NCI-H146 treated with DMSO at 0.1 percent for 48 hours (cell line): ENCODE measurements around the gene SHOC1.
"Not testable (repeated sequence)": the region's sequence is repeated elsewhere in the genome, so short reads cannot be mapped to it uniquely, and the experiment has no call there.

Experiments
- DNase-seq: peaks from one replicate; lab custom pipeline; 2025; ENCODE audit not compliant: unreplicated experiment; lab: John Stamatoyannopoulos, UW

The SHOC1 gene

DNA sequence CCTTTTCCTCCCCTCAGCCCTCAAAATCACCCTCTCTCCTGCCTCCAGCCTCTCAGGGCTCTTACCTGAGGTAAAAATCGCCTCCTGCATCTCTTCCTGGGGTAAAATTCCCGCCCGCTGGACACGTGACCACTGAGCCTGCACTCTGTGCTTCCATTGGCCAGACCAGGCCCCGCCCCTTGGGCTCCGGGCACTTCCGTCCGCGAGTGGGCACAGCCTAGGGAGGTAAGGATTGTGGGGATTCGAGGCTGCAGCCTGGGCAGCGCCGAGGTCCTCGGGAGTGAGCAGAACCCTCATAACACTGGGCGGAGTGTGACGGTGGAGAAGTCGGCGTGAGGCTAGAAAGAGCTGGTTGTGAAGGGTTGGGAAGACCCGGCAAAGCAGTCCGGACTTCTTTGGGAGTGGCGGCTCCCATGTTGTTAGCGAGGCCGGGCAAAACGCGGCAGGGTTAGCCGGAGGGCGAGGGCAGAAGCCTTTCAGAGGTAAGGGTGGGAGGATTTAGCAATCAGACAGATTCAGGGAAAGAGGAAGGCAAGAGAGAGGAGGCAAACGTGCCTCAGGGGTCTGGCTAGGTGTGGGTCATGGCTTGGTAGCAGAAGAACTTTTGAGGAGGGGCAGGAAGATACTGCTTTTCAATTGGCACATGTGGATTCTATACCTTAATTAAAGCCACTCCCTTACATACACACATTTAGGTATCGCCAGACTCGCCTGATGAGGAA is at the start of gene SHOC1:
Gene SHOC1, minus strand, starts transcription at position 103 of the 722 bp plus-strand sequence. CDS start 3,519 bp downstream, outside the sequence.
- DNase-seq = no peak

DNA sequence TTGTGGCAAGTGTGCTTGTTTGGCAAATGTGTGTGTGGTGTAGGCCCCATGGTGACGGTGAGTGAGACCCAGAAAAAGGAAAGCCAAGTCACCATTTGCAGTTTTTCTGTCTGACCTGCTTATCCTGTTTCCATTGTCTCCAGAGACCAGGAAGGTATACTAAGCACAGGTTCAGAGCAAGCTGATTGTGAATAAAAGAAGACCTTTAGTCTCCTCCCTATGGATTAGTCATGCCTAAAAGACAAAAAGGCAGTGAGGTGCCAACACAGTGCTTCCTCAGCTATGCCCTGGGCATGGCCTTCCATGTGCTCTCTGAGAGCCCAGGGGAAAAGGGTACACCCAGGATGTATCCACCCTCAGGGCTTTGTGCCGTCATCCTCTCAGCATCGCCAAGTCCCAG is 49.2 kb upstream of the SHOC1 start:
- DNase-seq = no peak

DNA sequence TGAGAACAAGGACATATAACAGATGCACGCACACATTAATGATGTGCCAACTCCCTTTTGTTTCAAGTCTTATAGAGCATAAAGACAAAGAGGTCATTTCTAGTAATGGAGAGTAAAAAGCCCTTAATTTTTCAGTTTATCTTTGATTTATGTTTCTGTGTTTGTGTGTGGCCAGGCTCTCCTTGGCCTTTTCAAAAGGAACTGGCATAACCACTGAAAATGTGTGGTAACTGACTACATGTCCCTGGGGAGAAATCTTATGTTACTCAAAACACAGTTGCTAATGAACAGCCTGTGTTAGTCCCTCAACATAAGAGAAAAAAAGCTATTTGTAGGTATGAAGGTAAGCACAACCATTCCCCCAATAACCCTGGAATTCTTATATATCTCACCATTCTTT is 47.6 kb upstream of the SHOC1 start:
- no peak for DNase-seq

DNA sequence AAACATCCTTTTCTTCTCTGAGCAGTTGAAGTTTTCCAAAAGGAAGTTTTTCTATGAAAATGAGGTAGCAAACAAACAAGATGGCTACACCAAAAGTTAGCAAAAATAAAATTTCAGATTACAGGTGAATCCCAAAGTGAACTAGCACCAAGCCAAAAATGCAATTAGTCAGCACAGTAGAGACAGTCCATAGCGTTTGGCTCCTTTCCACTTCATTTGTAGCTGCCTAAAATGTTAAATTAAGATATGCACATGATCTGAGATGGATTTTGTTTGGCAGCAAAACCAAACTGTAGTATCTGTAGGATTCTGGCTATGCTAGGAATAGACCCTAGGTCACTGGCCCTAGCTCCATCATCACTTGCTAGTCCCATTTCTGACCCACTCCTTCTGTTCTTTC is 45.7 kb upstream of the SHOC1 start:
- DNase-seq = no peak

DNA sequence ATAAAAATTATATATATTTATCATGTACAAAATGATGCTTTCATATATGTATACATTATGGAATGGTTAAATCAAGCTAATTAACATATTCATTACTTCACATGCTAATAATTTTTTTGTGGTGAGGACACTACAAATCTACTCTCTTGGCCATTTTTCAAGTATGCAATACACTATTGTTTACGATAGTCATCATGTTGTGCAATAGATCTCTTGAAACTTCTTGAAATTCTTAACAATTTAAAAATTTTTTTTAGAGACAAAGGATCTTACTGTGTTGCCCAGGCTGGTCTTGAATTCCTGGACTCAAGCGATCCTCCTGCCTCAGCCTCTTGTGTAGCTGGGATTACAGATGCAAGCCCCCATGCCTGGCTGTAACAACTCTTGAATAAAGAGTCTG is 45.2 kb upstream of the SHOC1 start:
- no peak for DNase-seq

DNA sequence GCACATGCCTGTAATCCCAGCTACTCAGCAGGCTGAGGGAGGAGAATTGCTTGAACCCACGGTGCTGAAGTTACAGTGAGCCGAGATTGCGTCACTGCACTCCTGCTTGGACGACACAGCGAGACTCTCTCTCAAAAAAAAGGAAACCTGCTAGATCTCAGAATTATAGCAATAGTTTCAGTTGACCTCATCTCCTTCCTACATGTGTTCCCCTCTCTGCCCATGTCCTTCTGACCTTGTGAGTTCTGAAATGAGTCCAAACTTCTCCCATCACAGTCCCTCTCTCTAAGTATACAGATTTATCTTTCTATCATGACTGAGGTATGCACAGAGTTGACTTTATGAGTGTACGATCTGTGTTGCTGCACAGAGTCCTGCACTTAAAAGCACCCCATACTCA is 44.6 kb upstream of the SHOC1 start:
- DNase-seq = no peak

DNA sequence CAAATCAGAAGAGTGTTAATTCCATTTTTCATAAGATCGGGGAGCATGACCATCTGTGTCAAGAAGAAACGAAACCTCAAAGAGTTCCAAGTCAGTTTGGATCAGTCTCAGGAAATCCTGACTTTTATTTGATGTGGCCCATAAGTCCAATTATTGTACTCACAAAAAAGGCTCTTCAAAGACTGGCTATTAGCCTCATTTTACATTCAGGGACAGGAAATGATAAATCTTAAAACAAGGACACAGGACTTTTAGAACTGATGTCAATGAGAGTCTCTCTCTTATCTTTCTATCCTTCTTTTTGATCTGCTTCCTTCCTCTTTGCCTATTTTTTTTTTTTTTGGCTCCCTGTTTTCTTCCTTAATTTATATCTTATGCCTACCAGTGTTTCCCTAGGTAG is 43.7 kb upstream of the SHOC1 start:
- no peak for DNase-seq

DNA sequence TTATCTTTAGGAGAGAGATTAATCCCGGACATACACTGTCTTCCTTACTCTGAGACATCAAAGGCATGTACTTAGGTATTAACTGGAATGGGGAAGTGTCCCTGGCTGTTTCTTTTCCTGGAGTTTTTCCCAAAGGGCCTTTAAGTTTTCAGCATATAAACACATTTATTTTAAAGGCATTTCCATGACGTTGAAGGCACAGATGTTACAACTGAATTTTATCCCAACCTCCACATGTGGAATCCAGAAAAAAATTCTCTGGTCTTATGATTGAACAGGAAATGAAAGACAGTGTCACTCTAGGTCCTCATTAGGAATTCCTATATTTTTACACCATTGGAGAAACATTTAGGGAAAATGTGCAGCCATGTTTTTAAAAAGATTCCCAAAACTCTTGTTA is 41.6 kb upstream of the SHOC1 start:
- DNase-seq = no peak

DNA sequence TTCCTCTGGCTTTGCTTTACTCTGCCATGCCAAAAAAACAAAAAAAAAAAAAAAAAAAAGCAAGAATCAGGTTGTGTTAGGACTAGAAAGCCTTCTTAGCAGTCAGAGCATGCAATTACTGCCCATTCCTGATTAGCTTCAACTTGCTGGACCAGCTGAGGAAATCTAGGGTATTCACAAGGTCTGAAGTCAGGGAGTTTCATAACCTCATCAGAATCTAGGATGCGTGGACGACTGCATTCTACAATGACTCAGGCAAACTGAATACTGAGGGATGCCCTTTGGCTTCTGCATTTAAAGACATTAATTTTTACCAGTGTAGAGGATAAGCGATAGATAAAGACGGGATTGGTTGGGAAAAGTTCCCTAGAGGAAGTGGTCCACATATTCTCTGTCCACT is 39.2 kb upstream of the SHOC1 start:
- no peak for DNase-seq

DNA sequence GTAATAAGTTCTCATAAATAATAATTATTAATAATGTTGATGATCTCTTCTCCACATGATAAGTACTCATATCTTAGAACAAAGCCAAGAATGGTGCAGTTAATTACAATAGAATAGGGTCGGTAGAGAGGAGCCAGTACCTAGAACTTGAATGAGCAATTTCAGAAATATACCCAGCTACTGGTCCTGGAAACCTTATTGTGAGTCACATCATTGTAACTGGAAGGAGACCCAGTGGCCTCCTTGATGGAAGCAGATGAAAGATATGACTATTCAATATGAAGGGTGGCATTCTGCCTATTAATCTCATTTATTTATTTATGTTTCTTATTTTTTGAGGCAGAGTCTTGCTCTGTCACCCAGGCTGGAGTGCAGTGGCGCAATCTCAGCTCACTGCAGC is 37.7 kb upstream of the SHOC1 start:
- no peak for DNase-seq

DNA sequence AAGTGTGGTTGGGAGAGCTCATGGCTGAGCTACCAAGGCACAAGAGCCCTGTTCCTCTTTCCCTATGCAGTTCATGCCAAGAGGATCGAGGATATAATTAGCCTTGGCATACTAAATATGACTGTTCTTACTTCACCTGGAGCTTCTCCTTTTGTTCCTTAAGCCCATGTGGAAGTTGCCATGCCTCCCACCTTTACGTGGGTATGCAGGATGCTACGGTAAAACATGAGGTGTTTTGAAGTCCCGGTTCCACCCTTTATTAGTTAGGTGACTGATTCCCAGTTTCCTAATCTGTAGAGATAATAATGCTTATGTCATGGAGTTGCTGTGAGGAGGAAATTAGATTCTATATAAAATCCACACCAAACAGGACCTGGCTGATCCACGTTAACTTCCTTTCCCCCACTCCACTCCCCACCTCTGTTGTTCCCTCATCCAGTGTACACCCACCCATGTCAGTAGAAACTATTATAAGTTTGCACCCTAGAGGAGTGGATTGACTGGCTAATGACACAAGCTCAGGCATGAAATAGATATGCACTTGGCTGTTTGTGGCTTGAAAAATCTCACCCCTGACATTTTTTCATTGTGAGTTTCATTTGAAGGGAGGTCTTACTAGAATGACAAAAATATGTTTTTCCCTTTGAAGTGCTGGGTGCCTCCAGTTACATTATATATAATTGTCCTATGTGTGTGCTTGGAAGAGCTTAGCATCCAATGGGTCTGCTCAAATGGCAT is 36.8 kb upstream of the SHOC1 start:
- DNase-seq = no peak

DNA sequence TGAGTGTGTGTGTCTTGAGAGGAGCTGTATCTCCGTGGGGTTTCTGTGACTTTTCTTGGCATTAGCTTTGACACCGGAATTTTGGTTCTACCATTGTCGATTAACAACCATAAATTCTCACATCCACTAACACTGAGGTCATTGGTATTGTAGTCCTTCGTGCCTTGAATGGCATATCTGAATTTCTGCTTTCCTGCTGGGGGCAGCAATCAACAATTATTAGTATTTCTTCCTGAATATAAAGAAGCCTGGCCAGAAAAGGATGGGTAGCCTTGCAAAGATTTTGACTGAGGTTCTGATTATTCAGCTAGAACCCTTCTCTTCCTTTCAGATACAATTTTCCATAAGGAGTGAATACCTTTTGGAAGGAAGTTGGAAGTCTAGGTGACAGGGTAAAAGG is 33.5 kb upstream of the SHOC1 start:
- DNase-seq = no peak

DNA sequence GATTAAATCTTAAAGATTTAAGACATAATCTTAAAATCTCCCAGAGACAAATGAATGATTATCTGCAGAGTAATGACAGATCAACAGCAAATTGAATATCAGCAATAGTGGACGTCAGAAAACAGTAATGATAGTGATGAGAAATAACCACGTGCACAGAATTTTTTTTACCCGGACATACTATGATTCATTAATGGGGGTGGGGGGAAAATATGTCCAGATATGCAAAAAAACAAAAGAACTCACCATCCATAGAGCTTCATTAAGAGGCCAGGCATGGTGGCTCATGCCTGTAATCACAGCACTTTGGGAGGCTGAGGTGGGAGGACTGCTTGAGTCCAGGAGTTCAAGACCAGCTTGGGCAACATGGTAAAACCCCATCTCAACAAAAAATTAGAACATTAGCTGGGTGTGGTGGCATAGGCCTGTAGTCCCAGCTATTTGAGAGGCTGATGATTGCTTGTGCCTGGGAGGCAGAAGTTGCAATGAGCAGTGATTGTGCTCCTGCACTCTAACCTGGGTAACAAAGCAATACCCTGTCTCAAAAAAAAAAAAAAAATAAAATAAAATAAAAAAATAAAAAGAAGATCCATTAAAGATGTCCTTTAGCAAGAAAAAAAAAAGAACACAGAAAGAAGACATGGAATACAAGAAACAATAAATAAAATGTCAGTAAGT is 30.9 kb upstream of the SHOC1 start:
- no peak for DNase-seq

DNA sequence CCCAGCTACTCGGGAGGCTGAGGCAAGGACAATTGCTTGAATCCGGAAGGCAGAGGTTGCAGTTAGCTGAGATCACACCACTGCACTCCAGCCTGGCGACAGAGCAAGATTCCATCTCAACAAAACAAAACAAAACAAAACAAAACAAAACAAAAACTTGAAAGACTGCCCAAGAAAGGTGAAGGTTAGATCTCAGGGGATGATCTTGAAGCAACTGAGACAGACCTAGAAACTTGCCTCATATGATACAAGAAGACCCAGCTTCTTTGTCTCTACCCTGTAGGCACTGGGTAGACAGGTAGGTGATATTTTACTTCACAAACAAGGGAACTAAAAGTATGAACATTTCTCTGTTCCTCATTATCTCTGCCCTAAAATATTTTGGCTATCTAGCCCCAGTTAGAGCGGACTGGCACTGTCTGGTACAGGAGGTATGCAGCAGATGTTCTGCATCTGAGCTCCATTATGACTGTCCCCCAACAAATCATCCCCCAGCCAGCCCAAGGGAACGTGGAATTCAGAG is 26.3 kb upstream of the SHOC1 start:
- DNase-seq = no peak

DNA sequence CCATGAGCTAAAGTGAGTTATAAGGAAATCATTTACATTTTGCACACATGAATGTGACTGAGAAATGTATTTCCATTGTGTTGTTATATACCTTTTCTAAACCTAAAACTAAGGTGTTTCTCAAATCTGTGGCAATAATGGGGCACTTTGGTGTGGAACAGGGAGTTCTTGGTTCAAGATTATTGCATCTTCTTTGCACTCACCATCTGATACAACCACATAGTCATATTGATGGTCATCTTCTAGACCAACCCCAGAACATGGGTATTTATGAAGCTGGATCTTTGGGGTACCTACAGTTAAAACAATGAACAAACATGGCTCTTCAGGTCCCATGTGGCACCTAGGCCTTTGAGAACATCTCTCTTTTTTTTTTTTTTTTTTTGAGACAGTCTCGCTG is 24.6 kb upstream of the SHOC1 start:
- no peak for DNase-seq

DNA sequence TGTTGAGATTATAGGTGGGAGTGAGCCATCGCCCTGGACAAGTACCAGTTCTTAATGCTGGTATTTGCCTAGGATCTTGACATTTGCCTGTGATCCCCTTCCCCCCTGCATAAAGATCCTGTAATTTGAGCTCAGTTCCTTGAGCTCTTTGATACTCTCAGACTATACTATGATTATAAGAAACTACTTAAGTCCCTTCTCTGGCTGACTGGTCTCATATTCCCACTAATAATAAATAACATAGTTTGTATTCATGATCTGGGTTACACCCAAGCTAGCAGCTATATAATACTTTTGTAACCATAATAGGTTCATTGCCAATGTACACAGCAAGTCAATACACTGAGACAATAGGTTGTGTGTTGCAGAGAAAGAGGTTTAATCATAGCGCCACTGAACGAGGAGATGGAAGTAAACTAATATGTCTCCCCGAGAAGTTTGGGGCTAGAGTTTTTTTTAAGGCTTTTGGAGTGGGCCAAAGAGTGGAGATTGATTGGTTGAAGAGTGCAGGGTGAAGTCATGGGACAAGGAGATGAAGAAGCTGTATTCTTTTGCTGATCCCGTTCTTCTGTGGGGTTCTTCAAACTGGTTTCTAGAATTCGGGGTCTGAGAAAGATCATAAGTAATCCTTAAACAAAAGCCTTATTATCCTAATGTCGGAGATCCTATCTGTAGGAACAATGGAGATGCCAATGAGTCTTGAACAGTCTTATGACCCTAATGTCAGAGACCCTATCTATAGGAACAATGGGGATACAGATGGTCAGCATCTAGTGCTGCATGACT is 20.7 kb upstream of the SHOC1 start:
- DNase-seq = no peak

DNA sequence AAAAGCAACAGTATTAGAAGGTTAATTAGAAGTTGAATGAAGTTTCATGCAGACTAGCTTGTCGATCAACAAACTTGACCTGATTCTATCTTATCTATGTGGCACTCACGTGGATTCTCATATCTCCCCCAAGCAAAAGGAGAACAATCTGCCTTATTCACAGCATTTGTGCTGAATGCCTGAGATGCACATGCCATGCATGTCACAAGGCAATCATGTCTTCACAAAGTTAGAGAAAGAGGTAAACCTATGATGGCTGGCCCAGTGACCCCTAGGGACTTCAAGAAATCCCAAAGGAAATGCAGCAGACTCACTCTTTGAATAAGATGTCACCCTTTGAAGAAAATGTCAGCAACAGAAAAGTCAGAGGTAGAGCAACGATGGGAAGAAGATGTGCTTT is 17.6 kb upstream of the SHOC1 start:
- DNase-seq = no peak

DNA sequence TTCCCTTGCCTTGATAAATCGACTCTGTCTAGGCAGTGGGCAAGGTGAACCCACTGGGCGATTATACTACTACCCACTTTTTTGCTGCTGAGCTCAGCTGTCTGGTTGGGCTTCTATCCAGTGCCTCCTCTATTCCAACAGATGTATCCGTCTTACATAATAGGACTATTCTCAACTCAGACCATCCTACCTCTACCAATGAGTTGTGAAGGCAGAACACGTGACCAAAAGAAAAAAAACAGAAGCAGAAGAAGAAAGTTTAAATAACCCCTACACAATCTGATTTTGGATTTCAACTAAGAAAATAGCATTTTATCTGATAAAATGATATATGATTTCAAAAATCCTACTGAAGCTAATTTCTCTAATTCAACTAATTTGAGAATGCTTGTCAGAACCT is 16.2 kb upstream of the SHOC1 start:
- no peak for DNase-seq

DNA sequence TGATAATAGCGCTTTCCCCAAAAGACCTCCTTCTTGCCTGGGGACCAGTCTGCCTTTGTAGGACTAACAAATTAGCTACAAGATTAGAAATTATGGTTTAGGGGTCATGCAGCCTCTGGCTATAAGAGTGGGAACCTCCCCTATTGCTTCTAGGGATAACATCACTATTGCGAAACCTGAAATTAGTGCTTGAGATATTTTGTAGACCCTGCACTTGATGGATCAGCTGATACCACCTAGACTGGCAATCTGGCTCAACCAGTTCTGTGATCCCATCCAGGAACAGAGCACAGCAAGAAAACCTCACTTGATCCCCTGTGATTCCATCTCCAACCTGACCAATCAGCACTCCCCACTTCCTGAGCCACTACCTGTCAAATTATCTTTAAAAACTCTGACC is 15.7 kb upstream of the SHOC1 start:
- not testable (repeated sequence) for DNase-seq

DNA sequence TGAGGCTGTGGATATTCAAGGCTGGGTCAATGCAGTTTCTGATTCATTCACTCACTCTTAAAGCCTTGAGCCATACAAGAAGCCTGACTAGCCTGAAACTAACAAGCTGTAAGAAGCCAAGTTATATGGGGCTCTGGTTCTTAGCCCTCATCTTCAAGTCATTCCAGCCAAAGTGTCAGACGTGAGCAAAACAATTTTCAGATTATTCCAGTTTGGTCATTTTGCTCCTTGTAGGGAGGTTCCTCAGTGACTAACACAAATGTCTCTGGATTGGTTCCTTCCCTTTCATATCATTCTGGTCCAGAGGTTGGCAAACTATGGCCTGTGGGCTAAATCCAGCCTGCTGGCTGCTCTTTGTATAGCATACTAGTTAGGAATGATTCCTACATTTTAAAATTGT is 12.5 kb upstream of the SHOC1 start:
- DNase-seq = no peak

DNA sequence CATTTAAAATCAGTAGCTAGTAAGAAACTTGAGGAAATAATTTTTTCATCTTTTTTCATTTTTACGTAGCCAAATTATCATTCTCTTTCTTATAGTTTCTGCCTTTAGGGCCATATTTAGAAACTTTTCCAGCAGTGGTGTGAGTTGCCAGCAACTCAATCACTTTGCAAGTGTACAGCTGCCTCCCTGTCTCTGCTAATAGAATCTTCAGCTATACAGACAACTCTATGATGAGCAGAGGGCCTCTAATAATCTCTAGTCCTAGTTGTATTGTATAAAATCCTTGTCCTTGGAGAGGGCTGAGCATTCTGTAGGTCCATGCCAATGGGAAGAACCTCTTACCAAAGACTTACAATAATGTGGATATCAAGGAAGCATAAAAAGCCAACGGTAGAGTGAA is 11.5 kb upstream of the SHOC1 start:
- DNase-seq = no peak
